HG03354 (cell line): ENCODE data around the gene VSIR.
A peak's percentile ranks its signal among the peaks of the same experiment; 100 is the strongest.

Experiments
- ATAC-seq: cut with Tn5 transposase; IDR thresholded peaks from one replicate; pipeline ENCODE4 v1.9.1; 2021; ENCODE audit warnings: mild to moderate bottlenecking; ENCODE audit not compliant: unreplicated experiment, poor library complexity, severe bottlenecking

VSIR gene

GRCh38 chr10:71807557-71808510 lies 34.5 kb upstream of the VSIR start:
- no peak for ATAC-seq

GRCh38 chr10:71806704-71807556 lies 33.6 kb upstream of the VSIR start:
- no peak for ATAC-seq

- ATAC-seq: no peak
Observed at GRCh38 chr10:71805776-71806703, 32.7 kb upstream of the VSIR start.

GRCh38 chr10:71804077-71804476 lies 30.8 kb upstream of the VSIR start:
- no peak for ATAC-seq

- ATAC-seq: no peak
Observed at GRCh38 chr10:71802715-71803488, 29.6 kb upstream of the VSIR start.

- no peak for ATAC-seq
Observed at GRCh38 chr10:71802235-71802634, 28.9 kb upstream of the VSIR start.

- ATAC-seq: peak; percentile 90
Observed at GRCh38 chr10:71801361-71801760, 28.0 kb upstream of the VSIR start.

- ATAC-seq: no peak
Observed at GRCh38 chr10:71799608-71800453, 26.5 kb upstream of the VSIR start.

- ATAC-seq: no peak
Observed at GRCh38 chr10:71799112-71799511, 25.8 kb upstream of the VSIR start.

GRCh38 chr10:71798308-71798624 lies 24.9 kb upstream of the VSIR start:
- ATAC-seq: no peak

GRCh38 chr10:71797533-71798307 lies 24.4 kb upstream of the VSIR start:
- no peak for ATAC-seq

GRCh38 chr10:71796749-71797405 lies 23.6 kb upstream of the VSIR start:
- no peak for ATAC-seq

GRCh38 chr10:71795248-71795647 lies 21.9 kb upstream of the VSIR start:
- ATAC-seq: no peak

GRCh38 chr10:71790749-71791440 lies 17.6 kb upstream of the VSIR start:
- ATAC-seq: no peak

GRCh38 chr10:71789871-71790270 lies 16.6 kb upstream of the VSIR start:
- ATAC-seq: no peak

- ATAC-seq: no peak
Observed at GRCh38 chr10:71788954-71789353, 15.6 kb upstream of the VSIR start.
